ENCODE data around the gene LARGE1.

LARGE1 gene

GRCh38 chr22:33894515-33894914 lies 25.8 kb downstream of the LARGE1 start:
- no peaks in the 10 kb centered on the region for H4K20me1 ChIP-seq (ENCODE audit: low read depth, low read length)
- no peaks in the 10 kb centered on the region for H3F3A ChIP-seq (ENCODE audit: insufficient read depth)
- TF ChIP-seq EZH2phosphoT487 (conservative IDR thresholded peaks at IDR 0.05; ENCODE audit: low read length) (no peak), CTCF (IDR thresholded peaks at IDR 0.05; ENCODE audit: insufficient read depth, low read length, poor library complexity, severe bottlenecking) (no peak)
- H3K4me3 ChIP-seq (ENCODE audit: insufficient read depth, low read length, poor library complexity, severe bottlenecking), result no peak overlapping the region
- no peak overlapping the region for H3K9ac ChIP-seq (ENCODE audit: low read length)
- no peaks in the 10 kb centered on the region for H3K27me3 ChIP-seq (ENCODE audit: low read length)
- H3K9me3 ChIP-seq (ENCODE audit: insufficient read depth, low read length), result no peaks in the 10 kb centered on the region
- H3K4me2 ChIP-seq (ENCODE audit: low read depth, low read length, poor library complexity, severe bottlenecking), result no peak overlapping the region
- no peak overlapping the region for H2AFZ ChIP-seq (ENCODE audit: low read depth, low read length, severe bottlenecking)
- H3K9me2 ChIP-seq (replicated peaks; ENCODE audit: insufficient read depth, low read length), result no peaks in the 10 kb centered on the region
- H3K27ac ChIP-seq (ENCODE audit: low read depth, low read length), result no peak overlapping the region
- H3K79me2 ChIP-seq (ENCODE audit: insufficient read depth, low read length), result no peaks in the 10 kb centered on the region
- H3K36me3 ChIP-seq (ENCODE audit: low read length), result no peaks in the 10 kb centered on the region

GRCh38 chr22:33894036-33894435 lies 26.2 kb downstream of the LARGE1 start:
- Histone ChIP-seq H3K4me2 (ENCODE audit: low read depth, low read length, poor library complexity, severe bottlenecking) (no peak overlapping the region), H4K20me1 (ENCODE audit: low read depth, low read length) (no peaks in the 10 kb centered on the region), H3K9me3 (ENCODE audit: insufficient read depth, low read length) (no peaks in the 10 kb centered on the region), H3K36me3 (ENCODE audit: low read length) (no peaks in the 10 kb centered on the region), H3K79me2 (ENCODE audit: insufficient read depth, low read length) (no peaks in the 10 kb centered on the region), H3K27me3 (ENCODE audit: low read length) (no peaks in the 10 kb centered on the region), H3K9me2 (replicated peaks; ENCODE audit: insufficient read depth, low read length) (no peaks in the 10 kb centered on the region), H3K4me3 (ENCODE audit: insufficient read depth, low read length, poor library complexity, severe bottlenecking) (no peak overlapping the region), H3K27ac (ENCODE audit: low read depth, low read length) (no peak overlapping the region), H2AFZ (ENCODE audit: low read depth, low read length, severe bottlenecking) (no peak overlapping the region), H3F3A (ENCODE audit: insufficient read depth) (no peaks in the 10 kb centered on the region), H3K9ac (ENCODE audit: low read length) (no peak overlapping the region)
- TF ChIP-seq CTCF (IDR thresholded peaks at IDR 0.05; ENCODE audit: insufficient read depth, low read length, poor library complexity, severe bottlenecking) (no peak), EZH2phosphoT487 (conservative IDR thresholded peaks at IDR 0.05; ENCODE audit: low read length) (no peak)

- Histone ChIP-seq H3K27me3 (ENCODE audit: low read length) (no peaks in the 10 kb centered on the region), H4K20me1 (ENCODE audit: low read depth, low read length) (no peaks in the 10 kb centered on the region), H2AFZ (ENCODE audit: low read depth, low read length, severe bottlenecking) (no peak overlapping the region), H3K79me2 (ENCODE audit: insufficient read depth, low read length) (no peaks in the 10 kb centered on the region), H3K27ac (ENCODE audit: low read depth, low read length) (no peak overlapping the region), H3K4me3 (ENCODE audit: insufficient read depth, low read length, poor library complexity, severe bottlenecking) (no peak overlapping the region), H3K9me2 (replicated peaks; ENCODE audit: insufficient read depth, low read length) (no peaks in the 10 kb centered on the region), H3K36me3 (ENCODE audit: low read length) (no peaks in the 10 kb centered on the region), H3K9ac (ENCODE audit: low read length) (no peak overlapping the region), H3K4me2 (ENCODE audit: low read depth, low read length, poor library complexity, severe bottlenecking) (no peak overlapping the region), H3K9me3 (ENCODE audit: insufficient read depth, low read length) (no peaks in the 10 kb centered on the region), H3F3A (ENCODE audit: insufficient read depth) (no peaks in the 10 kb centered on the region)
- TF ChIP-seq EZH2phosphoT487 (conservative IDR thresholded peaks at IDR 0.05; ENCODE audit: low read length) (no peak), CTCF (IDR thresholded peaks at IDR 0.05; ENCODE audit: insufficient read depth, low read length, poor library complexity, severe bottlenecking) (no peak)
Observed at GRCh38 chr22:33893512-33893911, 26.8 kb downstream of the LARGE1 start.

All from SU-DHL-6 (cell line).